OCI-LY7 (cell line): Measurements from ENCODE around the gene SLC25A45. TPM values are rescaled to one million over a fixed set of nuclear protein-coding genes. Genes with fewer than 3 reads are reported as not detected.

Experiments
- BruUV-seq: library from RNA; stranded (reverse); fragments of 400-500 nt; replicated peaks from 2 replicates; lab custom pipeline; 2021; lab: Mats Ljungman, UMichigan
- CTCF ChIA-PET: fragments of 300-600 bp; sonication (Branson Sonifier 250); formaldehyde crosslinking; loops from one replicate; lab custom pipeline; 2022; ENCODE audit warnings: antibody characterized with exemption; ENCODE audit not compliant: unreplicated experiment; lab: Charles Lee
- POLR2A ChIA-PET: fragments of 300-600 bp; sonication (Branson Sonifier 250); formaldehyde crosslinking; loops from one replicate; lab custom pipeline; 2022; ENCODE audit warnings: antibody characterized with exemption; lab: Charles Lee
- DNase-seq: peaks from one replicate; pipeline ENCODE4 v3.0.0-alpha.2; 2015; ENCODE audit warnings: low spot score
- H2AFZ ChIP-seq: fragments of 200-600 bp; sonication (generic), shearing (Covaris generic); 2 replicates; pipeline ENCODE4 v1.6.1; 2014; ENCODE audit warnings: mild to moderate bottlenecking, antibody characterized with exemption, low read length, moderate library complexity
- H3K27ac ChIP-seq: fragments of 200-600 bp; sonication (generic); 2 replicates; pipeline ENCODE4 v1.5.1; 2014; ENCODE audit warnings: mixed run types, low read depth, mild to moderate bottlenecking, moderate library complexity, low read length, inconsistent platforms; ENCODE audit not compliant: poor library complexity, severe bottlenecking
- H3K36me3 ChIP-seq: fragments of 200-600 bp; sonication (generic); 2 replicates; pipeline ENCODE4 v1.6.1; 2014; ENCODE audit warnings: mild to moderate bottlenecking, antibody characterized with exemption, low read length, moderate library complexity, mixed read lengths; ENCODE audit not compliant: insufficient read depth
- H3K4me1 ChIP-seq: fragments of 200-600 bp; sonication (generic); 2 replicates; pipeline ENCODE4 v1.5.1; 2014; ENCODE audit warnings: mild to moderate bottlenecking, low read length; ENCODE audit not compliant: insufficient read depth, poor library complexity, severe bottlenecking
- H3K4me2 ChIP-seq: fragments of 200-600 bp; sonication (generic); 2 replicates; pipeline ENCODE4 v1.6.1; 2014; ENCODE audit warnings: mild to moderate bottlenecking, low read length
- H3K4me3 ChIP-seq: fragments of 200-600 bp; sonication (generic); 2 replicates; pipeline ENCODE4 v1.5.1; 2014; ENCODE audit warnings: mild to moderate bottlenecking, low read depth, low read length; ENCODE audit not compliant: poor library complexity, severe bottlenecking
- H3K79me2 ChIP-seq: fragments of 200-600 bp; sonication (generic); 2 replicates; pipeline ENCODE4 v1.6.1; 2016; ENCODE audit warnings: low read depth, mild to moderate bottlenecking, low read length, moderate library complexity, mixed read lengths; ENCODE audit not compliant: insufficient read depth
- H3K9me2 ChIP-seq: fragments of 200-600 bp; sonication (generic); 2 replicates; pipeline ENCODE4 v1.6.1; 2016; ENCODE audit warnings: mild to moderate bottlenecking, low read length, mixed read lengths; ENCODE audit not compliant: insufficient read depth
- H3K9me3 ChIP-seq: fragments of 200-600 bp; sonication (generic); 2 replicates; pipeline ENCODE4 v1.6.1; 2014; ENCODE audit warnings: mild to moderate bottlenecking, mixed run types, low read length, mixed read lengths
- H4K20me1 ChIP-seq: fragments of 200-600 bp; sonication (generic); 2 replicates; pipeline ENCODE4 v1.6.1; 2014; ENCODE audit warnings: mild to moderate bottlenecking, antibody characterized with exemption, low read length, moderate library complexity, mixed read lengths; ENCODE audit not compliant: insufficient read depth
- CTCF ChIP-seq: fragments of 200-600 bp; sonication (generic); conservative IDR thresholded peaks from 2 replicates; pipeline ENCODE4 v1.5.1; 2014; ENCODE audit warnings: mild to moderate bottlenecking, antibody characterized with exemption, low read length, moderate library complexity, mixed read lengths
- EZH2phosphoT487 ChIP-seq: fragments of 200-600 bp; sonication (generic); IDR thresholded peaks from 2 replicates; pipeline ENCODE4 v1.6.1; 2018; ENCODE audit warnings: low read depth, borderline replicate concordance, mild to moderate bottlenecking, mixed run types, antibody characterized with exemption, low read length, moderate library complexity, mixed read lengths
- intact Hi-C: fragments of 100-400 bp; cut with micrococcal nuclease; formaldehyde crosslinking; loops from one replicate; pipeline ENCODE4 v1.10.0; 2022; ENCODE audit not compliant: unreplicated experiment
- total RNA-seq, 2 experiments: library from RNA; depleted of rRNA in 1 of 2; stranded (reverse); fragments of >200 nt in 1 of 2; shearing (Covaris generic) in 1 of 2; gene quantifications; 2 replicates each; pipeline ENCODE4 v1.2.3, GENCODE V29; 2014 to 2022

The SLC25A45 gene
- total RNA-seq, 2 experiments from 2014 or later: 7.0 to 20.7 TPM

GRCh38 chr11:65395961-65396530 lies 13.6 kb upstream of the SLC25A45 start:
- no peak overlapping the region for H2AFZ ChIP-seq
- no peaks in the 10 kb centered on the region for H3K9me3 ChIP-seq
- H3K27ac ChIP-seq: no peak overlapping the region
- H3K4me3 ChIP-seq: no peak overlapping the region
- POLR2A ChIA-PET: no interaction called here
- TF ChIP-seq EZH2phosphoT487 (no peak), CTCF (no peak)
- no peaks in the 10 kb centered on the region for H4K20me1 ChIP-seq
- intact Hi-C loops: no loop called here
- H3K36me3 ChIP-seq: peaks cover 52% of the 10 kb centered on the region
- CTCF ChIA-PET: no interaction called here
- no peaks in the 10 kb centered on the region for H3K9me2 ChIP-seq
- no peak overlapping the region for H3K4me2 ChIP-seq
- no peaks in the 10 kb centered on the region for H3K79me2 ChIP-seq
- H3K4me1 ChIP-seq: no peaks in the 10 kb centered on the region
- DNase-seq: no peak
- no TSS peak for BruUV-seq

- no TSS peak for BruUV-seq
Observed at GRCh38 chr11:65394125-65394536, 11.7 kb upstream of the SLC25A45 start.

More at GRCh38 chr11:65394125-65394536, 11.7 kb upstream of the SLC25A45 start:
- DNase-seq: no peak
- Histone ChIP-seq H3K27ac (no peak overlapping the region), H3K9me3 (no peaks in the 10 kb centered on the region), H3K4me1 (peaks cover 3% of the 10 kb centered on the region), H2AFZ (no peak overlapping the region), H3K9me2 (no peaks in the 10 kb centered on the region), H3K4me3 (no peak overlapping the region), H3K4me2 (no peak overlapping the region), H3K36me3 (peaks cover 44% of the 10 kb centered on the region; the same call in 1 of the 2 replicates), H4K20me1 (no peaks in the 10 kb centered on the region), H3K79me2 (no peaks in the 10 kb centered on the region)
- CTCF ChIA-PET: no interaction called here
- POLR2A ChIA-PET: no interaction called here
- TF ChIP-seq CTCF: no peak
- no peak for TF ChIP-seq EZH2phosphoT487
- intact Hi-C loops: no loop called here
